HUDEP-2 (cell line): ENCODE results near the gene RAB7A.

Source experiments
- DNase-seq, 76 experiments: peaks; one replicate each; lab custom pipeline; 2025; ENCODE audit not compliant: unreplicated experiment in 76 of 76; lab: John Stamatoyannopoulos, UW

Gene RAB7A

GRCh38 chr3:128726023-128727016 lies at the start of gene RAB7A:
Gene RAB7A, plus strand, starts transcription at chr3:128726183. Its CDS starts 69,185 bp downstream, at chr3:128795368.
- peak; percentile 23 to 98 (median 95) for DNase-seq

- DNase-seq = no peak
These were observed 46.6 kb upstream of the RAB7A start for GRCh38 chr3:128679338-128679737.

- DNase-seq = peak; percentile 62 to 98 (median 95)
These were observed 45.2 kb upstream of the RAB7A start for GRCh38 chr3:128680603-128681368.

GRCh38 chr3:128681369-128681829 lies 44.6 kb upstream of the RAB7A start:
- peak in 1 of 76 experiments; percentile 24 for DNase-seq

- DNase-seq = no peak
These were observed 42.0 kb upstream of the RAB7A start for GRCh38 chr3:128683957-128684356.

GRCh38 chr3:128684986-128685726 lies 40.8 kb upstream of the RAB7A start:
- no peak for DNase-seq

- DNase-seq = no peak
These were observed 39.5 kb upstream of the RAB7A start for GRCh38 chr3:128686465-128686864.

- DNase-seq = no peak
These were observed 36.9 kb upstream of the RAB7A start for GRCh38 chr3:128689060-128689459.

- no peak for DNase-seq
These were observed 32.3 kb upstream of the RAB7A start for GRCh38 chr3:128693696-128694095.

GRCh38 chr3:128697341-128697740 lies 28.6 kb upstream of the RAB7A start:
- no peak for DNase-seq

- peak in 2 of 76 experiments; percentile 5 to 8 for DNase-seq
These were observed 27.6 kb upstream of the RAB7A start for GRCh38 chr3:128698211-128699047.

- DNase-seq = no peak
These were observed 24.4 kb upstream of the RAB7A start for GRCh38 chr3:128701342-128702212.

- no peak for DNase-seq
These were observed 23.6 kb upstream of the RAB7A start for GRCh38 chr3:128702391-128702790.

GRCh38 chr3:128703561-128703960 lies 22.4 kb upstream of the RAB7A start:
- no peak for DNase-seq

- no peak for DNase-seq
These were observed 19.8 kb upstream of the RAB7A start for GRCh38 chr3:128706086-128706615.

GRCh38 chr3:128707928-128708494 lies 18.0 kb upstream of the RAB7A start:
- DNase-seq = no peak

- no peak for DNase-seq
These were observed 16.9 kb upstream of the RAB7A start for GRCh38 chr3:128709038-128709437.

- DNase-seq = no peak
These were observed 16.3 kb upstream of the RAB7A start for GRCh38 chr3:128709506-128710210.
